Measurements from ENCODE around the gene KLF8. TPM values are rescaled to one million over a fixed set of nuclear protein-coding genes. Genes with fewer than 3 reads are reported as not detected.

Gene KLF8
- total RNA-seq, 1 experiment from 2014 or later, result 0.13 TPM

GRCh38 chrX:56279863-56280262 is 47.7 kb downstream of the KLF8 start:
- CTCF ChIA-PET, result no interaction called here

DNA sequence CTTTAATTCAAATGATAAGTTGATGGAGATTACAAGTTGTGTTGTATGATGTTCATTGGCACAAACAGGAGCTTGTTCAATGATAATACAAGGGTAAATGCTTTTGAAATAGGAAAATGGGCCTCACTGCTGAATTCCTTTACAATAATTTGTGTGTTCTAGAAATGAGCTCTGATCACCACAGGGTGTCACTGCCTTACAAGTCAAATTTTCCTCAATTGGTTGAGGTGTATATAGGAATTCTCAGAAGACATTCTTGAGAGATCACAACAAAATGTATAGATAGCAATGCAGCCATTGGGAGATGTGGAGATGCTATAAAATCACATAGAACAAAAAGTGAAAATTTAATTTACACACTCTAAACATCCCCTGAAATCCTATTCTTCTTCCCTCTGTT is 49.6 kb downstream of the KLF8 start:
- BruUV-seq (replicated peaks), result no TSS peak
- ChIA-PET POLR2A (no interaction called here), CTCF (interaction anchor here (0.6 to 1.4 kb wide), 2 partner anchors 431 to 445 kb away, joined by 3 to 5 read pairs; no protein-coding TSS in a partner anchor)
- intact Hi-C loops (cut with micrococcal nuclease; ENCODE audit: unreplicated experiment), result loop anchor here (2.0 kb wide), 1 partner anchor 445 kb away; no protein-coding TSS in a partner anchor
- no peak overlapping the region for H3K4me3 ChIP-seq (ENCODE audit: low read depth in 2 of 2, low read length in 2 of 2)
- H3K9me3 ChIP-seq (ENCODE audit: control insufficient read depth, insufficient read depth, low read depth, low read length), result no peaks in the 10 kb centered on the region
- no peak overlapping the region for H3K27ac ChIP-seq (ENCODE audit: low read length)
- no peaks in the 10 kb centered on the region for H3K36me3 ChIP-seq (ENCODE audit: control insufficient read depth, insufficient read depth, low read length)
- ATAC-seq (no peak), DNase-seq (ENCODE audit: low read depth, low spot score) (peak; percentile 2)
- H3K27me3 ChIP-seq (ENCODE audit: control insufficient read depth, insufficient read depth, low read length), result no peaks in the 10 kb centered on the region
- TF ChIP-seq, protein P1, sequence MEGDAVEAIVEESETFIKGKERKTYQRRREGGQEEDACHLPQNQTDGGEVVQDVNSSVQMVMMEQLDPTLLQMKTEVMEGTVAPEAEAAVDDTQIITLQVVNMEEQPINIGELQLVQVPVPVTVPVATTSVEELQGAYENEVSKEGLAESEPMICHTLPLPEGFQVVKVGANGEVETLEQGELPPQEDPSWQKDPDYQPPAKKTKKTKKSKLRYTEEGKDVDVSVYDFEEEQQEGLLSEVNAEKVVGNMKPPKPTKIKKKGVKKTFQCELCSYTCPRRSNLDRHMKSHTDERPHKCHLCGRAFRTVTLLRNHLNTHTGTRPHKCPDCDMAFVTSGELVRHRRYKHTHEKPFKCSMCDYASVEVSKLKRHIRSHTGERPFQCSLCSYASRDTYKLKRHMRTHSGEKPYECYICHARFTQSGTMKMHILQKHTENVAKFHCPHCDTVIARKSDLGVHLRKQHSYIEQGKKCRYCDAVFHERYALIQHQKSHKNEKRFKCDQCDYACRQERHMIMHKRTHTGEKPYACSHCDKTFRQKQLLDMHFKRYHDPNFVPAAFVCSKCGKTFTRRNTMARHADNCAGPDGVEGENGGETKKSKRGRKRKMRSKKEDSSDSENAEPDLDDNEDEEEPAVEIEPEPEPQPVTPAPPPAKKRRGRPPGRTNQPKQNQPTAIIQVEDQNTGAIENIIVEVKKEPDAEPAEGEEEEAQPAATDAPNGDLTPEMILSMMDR (IDR thresholded peaks at IDR 0.05), result peak; percentile 35; the same call in 1 of the 2 replicates
- TF ChIP-seq, protein P2, sequence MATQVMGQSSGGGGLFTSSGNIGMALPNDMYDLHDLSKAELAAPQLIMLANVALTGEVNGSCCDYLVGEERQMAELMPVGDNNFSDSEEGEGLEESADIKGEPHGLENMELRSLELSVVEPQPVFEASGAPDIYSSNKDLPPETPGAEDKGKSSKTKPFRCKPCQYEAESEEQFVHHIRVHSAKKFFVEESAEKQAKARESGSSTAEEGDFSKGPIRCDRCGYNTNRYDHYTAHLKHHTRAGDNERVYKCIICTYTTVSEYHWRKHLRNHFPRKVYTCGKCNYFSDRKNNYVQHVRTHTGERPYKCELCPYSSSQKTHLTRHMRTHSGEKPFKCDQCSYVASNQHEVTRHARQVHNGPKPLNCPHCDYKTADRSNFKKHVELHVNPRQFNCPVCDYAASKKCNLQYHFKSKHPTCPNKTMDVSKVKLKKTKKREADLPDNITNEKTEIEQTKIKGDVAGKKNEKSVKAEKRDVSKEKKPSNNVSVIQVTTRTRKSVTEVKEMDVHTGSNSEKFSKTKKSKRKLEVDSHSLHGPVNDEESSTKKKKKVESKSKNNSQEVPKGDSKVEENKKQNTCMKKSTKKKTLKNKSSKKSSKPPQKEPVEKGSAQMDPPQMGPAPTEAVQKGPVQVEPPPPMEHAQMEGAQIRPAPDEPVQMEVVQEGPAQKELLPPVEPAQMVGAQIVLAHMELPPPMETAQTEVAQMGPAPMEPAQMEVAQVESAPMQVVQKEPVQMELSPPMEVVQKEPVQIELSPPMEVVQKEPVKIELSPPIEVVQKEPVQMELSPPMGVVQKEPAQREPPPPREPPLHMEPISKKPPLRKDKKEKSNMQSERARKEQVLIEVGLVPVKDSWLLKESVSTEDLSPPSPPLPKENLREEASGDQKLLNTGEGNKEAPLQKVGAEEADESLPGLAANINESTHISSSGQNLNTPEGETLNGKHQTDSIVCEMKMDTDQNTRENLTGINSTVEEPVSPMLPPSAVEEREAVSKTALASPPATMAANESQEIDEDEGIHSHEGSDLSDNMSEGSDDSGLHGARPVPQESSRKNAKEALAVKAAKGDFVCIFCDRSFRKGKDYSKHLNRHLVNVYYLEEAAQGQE (IDR thresholded peaks at IDR 0.05; ENCODE audit: insufficient read depth in 1 of 2, low read depth in 2 of 2, low read length in 1 of 2), result no peak
- in situ Hi-C loops (cut with HindIII; ENCODE audit: low pct_unique_long_range_greater_than_20kb, low sequenced_read_pairs), result no loop called here
- H3K4me1 ChIP-seq (ENCODE audit: control insufficient read depth, insufficient read depth, low read length), result no peaks in the 10 kb centered on the region

More at GRCh38 chrX:56279863-56280262, 47.7 kb downstream of the KLF8 start:
- ATAC-seq (no peak), DNase-seq (ENCODE audit: low read depth, low spot score) (no peak)
- intact Hi-C loops (cut with micrococcal nuclease; ENCODE audit: unreplicated experiment), result no loop called here
- Histone ChIP-seq H3K27me3 (ENCODE audit: control insufficient read depth, insufficient read depth, low read length) (no peaks in the 10 kb centered on the region), H3K4me1 (ENCODE audit: control insufficient read depth, insufficient read depth, low read length) (no peaks in the 10 kb centered on the region), H3K4me3 (ENCODE audit: low read depth in 2 of 2, low read length in 2 of 2) (no peak overlapping the region), H3K36me3 (ENCODE audit: control insufficient read depth, insufficient read depth, low read length) (no peaks in the 10 kb centered on the region), H3K27ac (ENCODE audit: low read length) (no peak overlapping the region), H3K9me3 (ENCODE audit: control insufficient read depth, insufficient read depth, low read depth, low read length) (no peaks in the 10 kb centered on the region)
- no peak for TF ChIP-seq SIN3A (IDR thresholded peaks at IDR 0.05; ENCODE audit: borderline replicate concordance, insufficient read depth, low read depth, low read length)
- TF ChIP-seq, protein P1 (IDR thresholded peaks at IDR 0.05), result no peak
- no peak for TF ChIP-seq POLR2AphosphoS5 (IDR thresholded peaks at IDR 0.05; ENCODE audit: low read depth, low read length)
- no peak for TF ChIP-seq TCF7L2 (IDR thresholded peaks at IDR 0.05; ENCODE audit: low read depth, low read length)
- TF ChIP-seq, protein P2 (IDR thresholded peaks at IDR 0.05; ENCODE audit: insufficient read depth in 1 of 2, low read depth in 2 of 2, low read length in 1 of 2), result no peak
- POLR2A ChIA-PET, result no interaction called here
- BruUV-seq (replicated peaks), result no TSS peak
- in situ Hi-C loops (cut with HindIII; ENCODE audit: low pct_unique_long_range_greater_than_20kb, low sequenced_read_pairs), result no loop called here
